Left lung (tissue), 10 donors: ENCODE results near the gene TST. TPM values are rescaled to one million over a fixed set of nuclear protein-coding genes. Genes with fewer than 3 reads are reported as not detected.

Source experiments
- ATAC-seq: fragments of 200-7000 bp; cut with Tn5 transposase; one replicate; pipeline ENCODE4 v1.9.1; 2020; ENCODE audit warnings: moderate library complexity
- DNase-seq, 4 donors: peaks; one replicate each; pipeline ENCODE4 v3.0.0-alpha.2; 2013 to 2020
- H3K27ac ChIP-seq, 2 donors: fragments of 200-600 bp; sonication (generic) in 1 of 2; one replicate each; pipeline versions ENCODE4 v1.5.0 to v1.8.0; 2020 to 2021
- H3K27me3 ChIP-seq, 2 donors: fragments of 200-600 bp; sonication (generic) in 1 of 2; one replicate each; pipeline versions ENCODE4 v1.5.0 to v1.8.0; 2020 to 2021
- H3K36me3 ChIP-seq, 2 donors: fragments of 200-600 bp; sonication (generic) in 1 of 2; one replicate each; pipeline versions ENCODE4 v1.5.0 to v1.8.0; 2020 to 2021
- H3K4me1 ChIP-seq, 2 donors: fragments of 200-600 bp; one replicate each; pipeline ENCODE4 v1.8.0; 2021
- H3K4me3 ChIP-seq, 2 donors: fragments of 200-600 bp; sonication (generic) in 1 of 2; one replicate each; pipeline versions ENCODE4 v1.5.0 to v1.8.0; 2020 to 2021; ENCODE audit warnings: mild to moderate bottlenecking in 1 of 2
- H3K9me3 ChIP-seq, 2 donors: fragments of 200-600 bp; sonication (generic) in 1 of 2; one replicate each; pipeline versions ENCODE4 v1.5.0 to v1.8.0; 2020 to 2021
- CTCF ChIP-seq, 2 donors: fragments of 200-600 bp; sonication (generic) in 1 of 2; IDR thresholded peaks; one replicate each; pipeline versions ENCODE4 v1.5.0 to v1.8.0; 2021; ENCODE audit warnings: antibody characterized with exemption in 2 of 2
- intact Hi-C, 2 donors: fragments of 100-400 bp; cut with DNase I; formaldehyde crosslinking; loops; one replicate each; pipeline versions ENCODE4 v1.11.2 to v1.14.2; 2022
- polyA plus RNA-seq, 6 donors: library from polyadenylated mRNA; unstranded; fragments of 120-200 nt; gene quantifications; one replicate each; pipeline ENCODE4 v1.2.1, GENCODE V29; 2013; ENCODE audit not compliant: insufficient read length in 6 of 6
- total RNA-seq, 2 donors: library from RNA; stranded (reverse); fragmentation: NEBNext Ultra II Directional; extraction: Animal tissue kit (Norgen Biotek cat#: 25700); gene quantifications; one replicate each; pipeline ENCODE4 v1.2.1, GENCODE V29; 2021
- donor health status: DM: no; HTN: yes; CAD: no.
- donor health status: DM: no; HTN: no; CAD: no.

The TST gene
- total and polyA plus RNA-seq, 8 donors, result 14.7 to 52.0 (median 23.5) TPM

- no peaks in the 10 kb centered on the region for H3K36me3 ChIP-seq
- no peak for ATAC-seq
- H3K4me3 ChIP-seq, result no peak overlapping the region
- intact Hi-C loops, result no loop called here
- H3K4me1 ChIP-seq, result peaks cover 0 to 3% of the 10 kb centered on the region in 2 donors
- H3K27me3 ChIP-seq, result peaks cover 0 to 15% of the 10 kb centered on the region in 2 donors
- no peak for DNase-seq
- H3K9me3 ChIP-seq, result peaks cover 0 to 12% of the 10 kb centered on the region in 2 donors
- no peak overlapping the region for H3K27ac ChIP-seq
- TF ChIP-seq CTCF (IDR thresholded peaks at IDR 0.05), result no peak
Observed at GRCh38 chr22:36985211-36985889, 33.9 kb downstream of the TST start.

DNA sequence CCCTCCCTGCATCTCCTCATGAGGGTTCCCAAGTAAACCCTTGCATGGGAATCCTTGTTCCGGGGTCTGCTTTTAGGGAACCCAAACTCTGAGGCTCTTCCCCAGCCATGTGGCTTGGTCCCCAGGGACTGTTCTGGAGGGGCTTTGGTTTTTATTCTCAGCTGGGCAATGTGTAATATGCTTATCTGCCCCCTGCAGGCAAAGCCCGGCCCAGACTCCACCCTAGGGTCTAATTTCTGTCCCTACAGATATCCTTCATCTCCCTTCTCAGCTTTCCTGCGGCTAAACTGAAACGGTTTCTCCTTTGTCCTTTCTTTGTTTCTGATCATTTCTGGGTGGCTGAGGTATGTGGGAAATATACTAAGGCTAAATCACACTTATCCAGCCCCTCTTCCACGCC is 37.1 kb downstream of the TST start:
- Histone ChIP-seq H3K36me3 (no peaks in the 10 kb centered on the region), H3K27ac (no peak overlapping the region), H3K4me1 (peaks cover 5 to 15% of the 10 kb centered on the region in 2 donors), H3K27me3 (no peaks in the 10 kb centered on the region), H3K4me3 (no peak overlapping the region), H3K9me3 (peaks cover 0 to 12% of the 10 kb centered on the region in 2 donors)
- ATAC-seq (no peak), DNase-seq (no peak)
- intact Hi-C loops, result no loop called here
- TF ChIP-seq CTCF (IDR thresholded peaks at IDR 0.05), result no peak

DNA sequence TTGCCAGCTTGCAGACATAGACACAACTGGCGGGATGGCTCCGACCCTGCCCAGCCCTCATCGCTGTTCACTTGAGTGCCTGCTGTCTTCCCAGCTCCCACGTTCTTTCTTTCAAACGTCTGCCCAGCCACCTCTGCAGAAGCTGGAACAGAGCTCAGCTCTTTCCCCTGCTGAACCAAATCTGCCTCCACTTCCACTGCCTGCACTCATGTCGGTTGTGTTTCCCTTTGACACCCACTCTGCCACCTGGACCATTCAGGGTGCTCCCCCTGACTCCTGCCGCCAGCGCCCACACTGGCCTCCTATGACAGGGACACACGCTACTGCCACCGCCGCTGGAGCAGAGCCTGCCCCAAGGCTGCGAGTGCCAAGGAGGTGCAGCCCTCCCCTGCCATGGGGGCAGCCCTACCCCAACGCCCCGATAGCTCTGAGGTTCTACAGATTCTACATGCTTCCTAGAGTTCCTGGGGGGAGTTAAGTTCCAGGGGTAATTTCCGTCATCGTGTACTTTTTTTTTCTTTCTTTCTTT is 37.9 kb downstream of the TST start:
- Histone ChIP-seq H3K27me3 (no peaks in the 10 kb centered on the region), H3K9me3 (peaks cover 0 to 9% of the 10 kb centered on the region in 2 donors), H3K36me3 (no peaks in the 10 kb centered on the region), H3K4me1 (peaks cover 5 to 18% of the 10 kb centered on the region in 2 donors), H3K4me3 (no peak overlapping the region), H3K27ac (no peak overlapping the region)
- intact Hi-C loops, result no loop called here
- TF ChIP-seq CTCF (IDR thresholded peaks at IDR 0.05), result no peak
- ATAC-seq (no peak), DNase-seq (no peak)

GRCh38 chr22:36979016-36979910 is 40.0 kb downstream of the TST start:
- DNase-seq, result no peak
- no peak for TF ChIP-seq CTCF (IDR thresholded peaks at IDR 0.05)
- intact Hi-C loops, result loop anchor here in 1 of 2 donors (5.0 kb wide), 2 partner anchors 122 to 197 kb away; no protein-coding TSS in a partner anchor
- Histone ChIP-seq H3K27me3 (no peaks in the 10 kb centered on the region), H3K36me3 (no peaks in the 10 kb centered on the region), H3K4me3 (no peak overlapping the region), H3K4me1 (peaks cover 5 to 26% of the 10 kb centered on the region in 2 donors), H3K27ac (no peak overlapping the region), H3K9me3 (no peaks in the 10 kb centered on the region)
- no peak for ATAC-seq
